ENCODE results near the gene LDLRAD4.

LDLRAD4 gene

DNA sequence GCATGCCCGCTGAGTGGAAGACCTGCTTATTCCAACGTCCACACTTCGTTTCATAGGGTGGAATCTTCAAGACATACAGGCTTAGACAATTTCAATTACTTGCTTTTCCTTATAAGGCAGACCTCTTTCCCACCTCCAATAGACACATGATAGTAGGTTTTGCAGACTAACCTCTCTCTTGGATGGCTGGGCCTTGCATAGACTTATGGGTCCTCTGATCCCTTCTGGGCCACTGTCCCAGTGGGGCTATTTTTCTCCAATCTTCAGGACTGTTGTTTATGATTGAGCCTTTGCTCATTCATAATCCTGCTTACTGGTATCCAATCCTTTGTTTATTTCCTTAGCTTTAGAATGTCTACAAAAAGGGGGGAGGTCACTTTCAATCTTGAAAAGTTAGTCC, 368.9 kb downstream of the LDLRAD4 start:
- Histone ChIP-seq H3K9me3 (ENCODE audit: insufficient read depth, low read length) (no peaks in the 10 kb centered on the region), H3K4me2 (ENCODE audit: low read depth, low read length, poor library complexity, severe bottlenecking) (no peak overlapping the region), H3K27ac (ENCODE audit: low read depth, low read length) (no peak overlapping the region), H4K20me1 (ENCODE audit: low read depth, low read length) (no peaks in the 10 kb centered on the region), H2AFZ (ENCODE audit: low read depth, low read length, severe bottlenecking) (no peak overlapping the region), H3F3A (ENCODE audit: insufficient read depth) (peaks cover 4% of the 10 kb centered on the region), H3K27me3 (ENCODE audit: low read length) (no peaks in the 10 kb centered on the region), H3K4me3 (ENCODE audit: insufficient read depth, low read length, poor library complexity, severe bottlenecking) (no peak overlapping the region), H3K9ac (ENCODE audit: low read length) (no peak overlapping the region), H3K79me2 (ENCODE audit: insufficient read depth, low read length) (no peaks in the 10 kb centered on the region), H3K36me3 (ENCODE audit: low read length) (no peaks in the 10 kb centered on the region), H3K9me2 (replicated peaks; ENCODE audit: insufficient read depth, low read length) (no peaks in the 10 kb centered on the region)
- TF ChIP-seq, protein P1, sequence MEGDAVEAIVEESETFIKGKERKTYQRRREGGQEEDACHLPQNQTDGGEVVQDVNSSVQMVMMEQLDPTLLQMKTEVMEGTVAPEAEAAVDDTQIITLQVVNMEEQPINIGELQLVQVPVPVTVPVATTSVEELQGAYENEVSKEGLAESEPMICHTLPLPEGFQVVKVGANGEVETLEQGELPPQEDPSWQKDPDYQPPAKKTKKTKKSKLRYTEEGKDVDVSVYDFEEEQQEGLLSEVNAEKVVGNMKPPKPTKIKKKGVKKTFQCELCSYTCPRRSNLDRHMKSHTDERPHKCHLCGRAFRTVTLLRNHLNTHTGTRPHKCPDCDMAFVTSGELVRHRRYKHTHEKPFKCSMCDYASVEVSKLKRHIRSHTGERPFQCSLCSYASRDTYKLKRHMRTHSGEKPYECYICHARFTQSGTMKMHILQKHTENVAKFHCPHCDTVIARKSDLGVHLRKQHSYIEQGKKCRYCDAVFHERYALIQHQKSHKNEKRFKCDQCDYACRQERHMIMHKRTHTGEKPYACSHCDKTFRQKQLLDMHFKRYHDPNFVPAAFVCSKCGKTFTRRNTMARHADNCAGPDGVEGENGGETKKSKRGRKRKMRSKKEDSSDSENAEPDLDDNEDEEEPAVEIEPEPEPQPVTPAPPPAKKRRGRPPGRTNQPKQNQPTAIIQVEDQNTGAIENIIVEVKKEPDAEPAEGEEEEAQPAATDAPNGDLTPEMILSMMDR (IDR thresholded peaks at IDR 0.05; ENCODE audit: insufficient read depth, low read length, poor library complexity, severe bottlenecking) = no peak
- no peak for TF ChIP-seq EZH2phosphoT487 (conservative IDR thresholded peaks at IDR 0.05; ENCODE audit: low read length)

DNA sequence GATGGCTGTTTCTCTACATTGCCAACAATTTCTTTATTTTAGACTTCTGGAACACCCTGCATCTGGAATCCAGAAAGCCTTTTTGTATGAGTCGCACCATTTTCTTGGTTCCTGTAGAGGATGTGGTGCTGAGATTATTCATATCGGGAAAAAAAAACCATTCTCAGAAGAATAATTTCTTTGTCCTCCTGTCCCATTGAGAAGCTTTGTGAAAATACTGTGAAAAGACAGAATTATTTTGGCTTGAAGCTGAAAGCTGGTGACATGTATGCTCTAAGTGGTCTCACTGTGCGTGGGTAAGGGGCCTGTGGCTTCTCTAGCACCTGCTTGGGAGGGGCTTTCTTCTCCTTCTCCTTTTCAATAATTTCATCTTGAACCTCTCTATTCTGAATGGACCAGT, 369.4 kb downstream of the LDLRAD4 start:
- H3K79me2 ChIP-seq (ENCODE audit: insufficient read depth, low read length) = no peaks in the 10 kb centered on the region
- H3K9me3 ChIP-seq (ENCODE audit: insufficient read depth, low read length) = no peaks in the 10 kb centered on the region
- no peak for TF ChIP-seq EZH2phosphoT487 (conservative IDR thresholded peaks at IDR 0.05; ENCODE audit: low read length)
- TF ChIP-seq, protein P1 (IDR thresholded peaks at IDR 0.05; ENCODE audit: insufficient read depth, low read length, poor library complexity, severe bottlenecking) = no peak
- no peaks in the 10 kb centered on the region for H3K9me2 ChIP-seq (replicated peaks; ENCODE audit: insufficient read depth, low read length)
- H3K4me3 ChIP-seq (ENCODE audit: insufficient read depth, low read length, poor library complexity, severe bottlenecking) = no peak overlapping the region
- no peaks in the 10 kb centered on the region for H3K36me3 ChIP-seq (ENCODE audit: low read length)
- H3K4me2 ChIP-seq (ENCODE audit: low read depth, low read length, poor library complexity, severe bottlenecking) = no peak overlapping the region
- H2AFZ ChIP-seq (ENCODE audit: low read depth, low read length, severe bottlenecking) = no peak overlapping the region
- H3K27ac ChIP-seq (ENCODE audit: low read depth, low read length) = no peak overlapping the region
- no peaks in the 10 kb centered on the region for H4K20me1 ChIP-seq (ENCODE audit: low read depth, low read length)
- no peaks in the 10 kb centered on the region for H3K27me3 ChIP-seq (ENCODE audit: low read length)
- peaks cover 4% of the 10 kb centered on the region for H3F3A ChIP-seq (ENCODE audit: insufficient read depth)
- no peak overlapping the region for H3K9ac ChIP-seq (ENCODE audit: low read length)

DNA sequence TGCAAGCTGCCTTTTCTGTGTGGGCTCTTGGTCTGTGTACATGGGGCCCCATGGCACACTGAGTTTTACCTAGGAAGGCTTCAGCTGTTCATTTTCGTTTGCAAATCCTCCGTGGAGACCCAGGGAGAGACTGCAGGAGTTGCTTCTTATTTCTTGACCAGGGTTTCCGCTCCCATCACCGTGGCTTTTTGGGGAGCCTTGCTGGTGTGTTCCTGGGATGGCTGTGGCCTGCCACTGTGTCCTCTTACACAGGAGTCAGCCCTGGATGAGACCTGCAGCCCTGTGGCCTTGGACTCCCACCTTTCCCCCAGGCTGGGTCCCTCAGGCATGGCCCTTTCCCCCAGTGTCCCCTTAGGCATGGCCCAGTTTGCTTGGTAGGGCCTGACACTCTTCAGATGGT, 370.8 kb downstream of the LDLRAD4 start:
- no peak for TF ChIP-seq EZH2phosphoT487 (conservative IDR thresholded peaks at IDR 0.05; ENCODE audit: low read length)
- TF ChIP-seq, protein P1 (IDR thresholded peaks at IDR 0.05; ENCODE audit: insufficient read depth, low read length, poor library complexity, severe bottlenecking) = no peak
- Histone ChIP-seq H3K4me2 (ENCODE audit: low read depth, low read length, poor library complexity, severe bottlenecking) (no peak overlapping the region), H4K20me1 (ENCODE audit: low read depth, low read length) (no peaks in the 10 kb centered on the region), H3K9ac (ENCODE audit: low read length) (no peak overlapping the region), H3K9me2 (replicated peaks; ENCODE audit: insufficient read depth, low read length) (no peaks in the 10 kb centered on the region), H3K4me3 (ENCODE audit: insufficient read depth, low read length, poor library complexity, severe bottlenecking) (no peak overlapping the region), H3F3A (ENCODE audit: insufficient read depth) (peaks cover 4% of the 10 kb centered on the region), H2AFZ (ENCODE audit: low read depth, low read length, severe bottlenecking) (no peak overlapping the region), H3K9me3 (ENCODE audit: insufficient read depth, low read length) (no peaks in the 10 kb centered on the region), H3K36me3 (ENCODE audit: low read length) (no peaks in the 10 kb centered on the region), H3K27ac (ENCODE audit: low read depth, low read length) (no peak overlapping the region), H3K79me2 (ENCODE audit: insufficient read depth, low read length) (no peaks in the 10 kb centered on the region), H3K27me3 (ENCODE audit: low read length) (no peaks in the 10 kb centered on the region)

All from SU-DHL-6 (cell line).